Omental fat pad (tissue), 4 donors: ENCODE results near the gene PRSS27. TPM values are rescaled to one million over a fixed set of nuclear protein-coding genes. Genes with fewer than 3 reads are reported as not detected.
A peak's percentile ranks its signal among the peaks of the same experiment; 100 is the strongest.
"Not testable (repeated sequence)": the region's sequence is repeated elsewhere in the genome, so short reads cannot be mapped to it uniquely, and the experiment has no call there.

ENCODE experiments used
- ATAC-seq: fragments of 150-250 bp; one replicate; pipeline ENCODE4 v1.9.1; 2016; ENCODE audit warnings: mild to moderate bottlenecking, moderate library complexity; ENCODE audit not compliant: low FRiP score
- DNase-seq: peaks from one replicate; pipeline ENCODE4 v3.0.0-alpha.2; 2019; ENCODE audit warnings: low spot score
- CTCF ChIP-seq, 3 donors: fragments of 450-650 bp; IDR thresholded peaks; one replicate each; pipeline ENCODE4 v1.5.1; 2016 to 2017; ENCODE audit warnings: antibody characterized with exemption in 3 of 3, mild to moderate bottlenecking in 3 of 3, moderate library complexity in 2 of 3
- total RNA-seq, 4 donors: library from RNA; depleted of rRNA; stranded (reverse); fragments of >200 nt; gene quantifications; one replicate each; pipeline ENCODE4 v1.1.0, GENCODE V29; 2016

PRSS27 gene
- total RNA-seq, 4 donors from 2014 or later, result 0.65 to 1.2 (median 1.0) TPM

- no peak for TF ChIP-seq CTCF (IDR thresholded peaks at IDR 0.05)
Observed at GRCh38 chr16:2675714-2676113, 44.3 kb downstream of the PRSS27 start.

DNA sequence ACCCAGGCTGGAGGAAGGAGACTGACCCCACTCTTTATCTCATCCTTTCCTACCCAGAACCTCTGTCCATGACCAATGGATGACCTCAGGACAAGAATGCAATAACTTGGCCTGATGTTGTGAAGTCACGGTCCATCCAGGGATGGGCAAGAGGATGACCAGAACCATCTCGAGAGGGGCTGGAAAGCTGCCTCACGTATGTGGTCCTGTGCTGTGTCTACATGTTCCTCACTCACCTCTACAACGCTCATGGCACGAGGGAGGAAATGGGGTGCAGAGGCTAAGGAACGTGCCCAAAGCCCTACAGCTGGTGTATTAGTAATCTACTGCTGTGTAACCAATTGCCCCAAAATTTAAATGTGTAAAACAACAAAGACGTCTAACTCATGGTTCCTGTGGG lies 45.0 kb downstream of the PRSS27 start:
- ATAC-seq (no peak), DNase-seq (no peak)
- no peak for TF ChIP-seq CTCF (IDR thresholded peaks at IDR 0.05)

More at GRCh38 chr16:2675714-2676113, 44.3 kb downstream of the PRSS27 start:
- no peak for ATAC-seq
- DNase-seq, result no peak

- no peak for TF ChIP-seq CTCF (IDR thresholded peaks at IDR 0.05)
- DNase-seq, result peak; percentile 64
- peak; percentile 97 for ATAC-seq
Observed at GRCh38 chr16:2673066-2673999, 46.7 kb downstream of the PRSS27 start.

DNA sequence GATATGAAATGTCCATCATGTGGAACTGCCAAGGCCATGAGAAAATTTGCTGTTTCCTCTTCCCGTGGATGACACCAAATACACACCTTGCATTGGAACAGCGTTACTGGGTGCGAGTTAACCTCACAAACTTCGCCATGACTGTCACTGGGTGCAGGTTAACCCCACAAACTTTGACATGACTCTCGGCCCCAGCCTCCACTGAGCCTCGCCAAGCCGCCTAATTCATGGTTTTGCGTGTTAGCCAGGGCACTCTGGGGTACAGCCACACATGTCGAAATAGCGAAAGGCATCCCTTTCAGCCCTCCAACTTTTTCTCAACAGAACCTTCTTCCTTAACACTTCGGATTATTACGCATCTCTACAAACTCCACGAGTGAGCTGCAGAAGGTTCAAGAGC lies 48.3 kb downstream of the PRSS27 start:
- no peak for ATAC-seq
- no peak for TF ChIP-seq CTCF (IDR thresholded peaks at IDR 0.05)
- DNase-seq, result no peak

DNA sequence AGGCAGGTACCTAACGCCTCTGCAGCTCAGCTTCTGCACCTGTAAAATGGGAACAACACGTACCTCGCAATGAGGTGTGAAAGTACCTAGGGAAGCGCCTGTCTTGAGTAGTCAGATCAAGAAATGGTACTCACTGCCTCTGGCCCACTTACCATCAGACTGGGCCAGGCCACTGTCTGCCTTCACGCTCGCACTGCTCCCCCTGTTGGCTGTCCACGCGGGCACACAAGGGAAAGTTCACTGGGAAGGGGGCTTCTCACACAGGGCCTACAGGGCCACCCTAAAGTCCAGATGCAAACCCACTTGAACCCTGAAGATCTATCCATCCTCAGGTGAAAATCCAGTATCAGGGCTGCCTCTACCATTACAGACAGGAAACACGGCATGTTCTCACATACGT lies 48.8 kb downstream of the PRSS27 start:
- not testable (repeated sequence) for ATAC-seq, DNase-seq

DNA sequence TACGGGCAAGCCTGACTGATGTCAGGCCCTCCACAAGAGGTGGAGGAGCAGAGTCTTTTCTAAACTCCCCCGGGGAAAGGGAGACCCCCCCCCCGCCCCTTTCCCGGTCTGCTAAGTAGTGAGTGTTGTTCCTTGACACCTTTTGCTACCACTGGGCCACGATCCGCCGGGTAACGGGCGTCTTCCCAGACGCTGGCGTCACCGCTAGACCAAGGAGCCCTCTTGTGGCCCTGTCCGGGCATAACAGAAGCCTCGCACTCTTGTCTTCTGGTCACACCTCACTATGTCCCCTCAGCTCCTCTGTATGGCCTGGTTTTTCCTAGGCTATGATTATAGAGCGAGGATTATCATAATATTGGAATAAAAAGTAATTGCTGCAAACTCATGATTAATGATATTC lies 50.0 kb downstream of the PRSS27 start:
- DNase-seq, ATAC-seq: not testable (repeated sequence)

DNA sequence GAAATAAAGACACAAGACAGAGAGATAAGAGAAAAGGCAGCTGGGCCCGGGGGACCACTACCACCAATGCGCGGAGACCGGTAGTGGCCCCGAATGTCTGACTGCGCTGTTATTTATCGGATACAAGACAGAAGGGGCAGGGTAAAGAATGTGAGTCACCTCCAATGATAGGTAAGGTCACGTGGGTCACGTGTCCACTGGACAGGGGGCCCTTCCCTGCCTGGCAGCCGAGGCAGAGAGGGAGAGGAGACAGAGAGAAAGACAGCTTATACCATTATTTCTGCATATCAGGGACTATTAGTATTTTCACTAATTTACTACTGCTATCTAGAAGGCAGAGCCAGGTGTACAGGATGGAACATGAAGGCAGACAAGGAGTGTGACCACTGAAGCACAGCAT lies 50.4 kb downstream of the PRSS27 start:
- DNase-seq, ATAC-seq: not testable (repeated sequence)

DNA sequence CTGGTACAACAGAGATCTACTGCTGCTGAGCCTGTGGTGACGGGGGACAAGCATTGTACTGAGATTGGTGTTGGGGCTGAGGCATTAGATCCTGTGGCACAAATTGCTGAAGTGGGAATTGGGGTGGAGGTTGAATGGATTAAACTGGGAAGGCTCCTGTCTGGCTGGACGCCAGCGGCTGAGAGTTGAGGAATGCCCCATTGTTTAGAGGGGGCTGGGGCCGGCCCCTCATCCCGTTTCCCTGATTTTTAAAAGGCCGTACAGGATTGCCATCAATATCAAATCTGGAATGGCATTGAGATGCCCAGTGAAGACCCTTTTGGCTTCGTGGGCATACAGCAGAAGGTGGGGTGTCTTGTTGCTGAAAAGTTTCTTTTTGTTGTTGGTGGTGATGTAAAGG lies 53.4 kb downstream of the PRSS27 start:
- not testable (repeated sequence) for DNase-seq, ATAC-seq

DNA sequence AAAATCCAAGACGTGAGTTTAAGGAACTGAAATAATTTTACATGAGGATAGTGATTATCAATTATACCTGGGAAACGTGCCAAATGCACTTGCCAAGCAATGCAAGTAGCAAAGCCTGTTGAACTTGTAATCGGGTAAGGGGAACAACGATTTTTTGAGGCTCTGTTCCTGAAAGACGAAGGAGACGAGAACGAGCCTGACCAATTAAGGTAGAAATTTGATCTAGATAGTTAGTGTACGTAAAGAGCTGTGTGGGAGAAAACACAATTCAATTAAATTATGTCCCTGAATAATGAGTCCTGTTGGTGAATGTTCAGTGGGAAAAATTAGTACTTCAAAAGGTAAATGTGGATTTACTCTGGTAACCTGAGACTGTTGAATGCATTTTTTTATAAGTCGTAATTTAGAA lies 55.4 kb downstream of the PRSS27 start:
- ATAC-seq, result no peak
- no peak for TF ChIP-seq CTCF (IDR thresholded peaks at IDR 0.05)

More for the DNA sequence above, 55.4 kb downstream of the PRSS27 start:
- no peak for DNase-seq
